OCI-LY3 (cell line): Measurements from ENCODE around the gene EDAR.

Source experiments
- H2AFZ ChIP-seq: fragments of 200-600, 300-600 bp; shearing (Covaris generic); 2 replicates; pipeline ENCODE4 v1.6.0; 2014; ENCODE audit warnings: antibody characterized with exemption, low read depth, low read length
- H3K27ac ChIP-seq: fragments of 200-600, 300-600 bp; sonication (generic); 2 replicates; pipeline ENCODE4 v1.5.1; 2014; ENCODE audit warnings: mild to moderate bottlenecking, low read length, moderate library complexity, mixed read lengths
- H3K27me3 ChIP-seq: fragments of 200-600, 300-600 bp; sonication (generic); 2 replicates; pipeline ENCODE4 v1.6.1; 2014; ENCODE audit warnings: low read depth, low read length, mixed read lengths
- H3K36me3 ChIP-seq: fragments of 200-600, 300-600 bp; sonication (generic); replicated peaks from 2 replicates; pipeline ENCODE3; 2014; ENCODE audit warnings: low read depth, low read length, mixed read lengths
- H3K4me1 ChIP-seq: fragments of 300-600, 200-600 bp; sonication (generic); 2 replicates; pipeline ENCODE4 v1.6.1; 2014; ENCODE audit warnings: low read length, mixed read lengths
- H3K4me2 ChIP-seq: fragments of 200-600, 300-600 bp; sonication (generic); 2 replicates; pipeline ENCODE4 v1.6.1; 2014; ENCODE audit warnings: low read length, mixed read lengths
- H3K4me3 ChIP-seq: fragments of 300-600, 200-600 bp; sonication (generic); 2 replicates; pipeline ENCODE4 v1.5.1; 2014; ENCODE audit warnings: antibody characterized with exemption, mild to moderate bottlenecking, low read length, moderate library complexity
- H3K79me2 ChIP-seq: fragments of 300-600, 200-600 bp; shearing (Covaris generic); 2 replicates; pipeline ENCODE4 v1.6.1; 2014; ENCODE audit warnings: mild to moderate bottlenecking, low read length, mixed read lengths
- H3K9ac ChIP-seq: fragments of 300-600, 200-600 bp; shearing (Covaris generic); 2 replicates; pipeline ENCODE4 v1.6.0; 2014; ENCODE audit warnings: mild to moderate bottlenecking, low read length, moderate library complexity
- H3K9me3 ChIP-seq: fragments of 200-600, 300-600 bp; shearing (Covaris generic); 2 replicates; pipeline ENCODE4 v1.6.1; 2014; ENCODE audit warnings: low read length, mixed read lengths; ENCODE audit not compliant: insufficient read depth
- H4K20me1 ChIP-seq: fragments of 200-600, 300-600 bp; sonication (generic); 2 replicates; pipeline ENCODE4 v1.6.1; 2016; ENCODE audit warnings: low read length, mixed read lengths; ENCODE audit not compliant: insufficient read depth
- CTCF ChIP-seq: fragments of 200-600, 300-600 bp; sonication (generic); IDR thresholded peaks from 2 replicates; pipeline ENCODE4 v1.5.1; 2014; ENCODE audit warnings: antibody characterized with exemption, low read length, low read depth
- EZH2phosphoT487 ChIP-seq: fragments of 200-600 bp; shearing (Covaris generic); IDR thresholded peaks from 2 replicates; pipeline ENCODE4 v1.6.1; 2018; ENCODE audit warnings: antibody characterized with exemption, mixed run types, low read depth

EDAR gene

GRCh38 chr2:109013051-109013450 lies 24.0 kb upstream of the EDAR start:
- no peak for TF ChIP-seq CTCF
- no peak for TF ChIP-seq EZH2phosphoT487
- H3K27me3 ChIP-seq = peaks cover 10% of the 10 kb centered on the region; the same call in 1 of the 2 replicates
- H3K4me1 ChIP-seq = no peaks in the 10 kb centered on the region
- H3K9me3 ChIP-seq = no peaks in the 10 kb centered on the region
- H3K36me3 ChIP-seq = no peaks in the 10 kb centered on the region
- no peak overlapping the region for H3K9ac ChIP-seq
- no peak overlapping the region for H3K4me2 ChIP-seq
- H2AFZ ChIP-seq = no peak overlapping the region
- no peaks in the 10 kb centered on the region for H3K79me2 ChIP-seq
- H3K27ac ChIP-seq = no peak overlapping the region
- H4K20me1 ChIP-seq = no peaks in the 10 kb centered on the region
- H3K4me3 ChIP-seq = no peak overlapping the region

GRCh38 chr2:109009920-109010610 lies 21.0 kb upstream of the EDAR start:
- Histone ChIP-seq H3K4me3 (no peak overlapping the region), H3K9me3 (no peaks in the 10 kb centered on the region), H3K79me2 (no peaks in the 10 kb centered on the region), H3K4me1 (no peaks in the 10 kb centered on the region), H2AFZ (no peak overlapping the region), H3K4me2 (no peak overlapping the region), H3K27ac (no peak overlapping the region), H4K20me1 (no peaks in the 10 kb centered on the region), H3K36me3 (no peaks in the 10 kb centered on the region), H3K27me3 (peaks cover 15% of the 10 kb centered on the region; the same call in 1 of the 2 replicates), H3K9ac (no peak overlapping the region)
- TF ChIP-seq CTCF = no peak
- TF ChIP-seq EZH2phosphoT487 = no peak

GRCh38 chr2:109006971-109007370 lies 18.0 kb upstream of the EDAR start:
- peaks cover 15% of the 10 kb centered on the region; the same call in 1 of the 2 replicates for H3K27me3 ChIP-seq
- no peaks in the 10 kb centered on the region for H3K79me2 ChIP-seq
- no peak overlapping the region for H3K4me3 ChIP-seq
- H3K9ac ChIP-seq = no peak overlapping the region
- TF ChIP-seq CTCF (no peak), EZH2phosphoT487 (no peak)
- H4K20me1 ChIP-seq = no peaks in the 10 kb centered on the region
- H3K4me2 ChIP-seq = no peak overlapping the region
- H3K36me3 ChIP-seq = no peaks in the 10 kb centered on the region
- no peaks in the 10 kb centered on the region for H3K4me1 ChIP-seq
- no peak overlapping the region for H3K27ac ChIP-seq
- no peaks in the 10 kb centered on the region for H3K9me3 ChIP-seq
- H2AFZ ChIP-seq = no peak overlapping the region

- Histone ChIP-seq H3K4me2 (no peak overlapping the region), H3K9ac (no peak overlapping the region), H3K27ac (no peak overlapping the region), H4K20me1 (no peaks in the 10 kb centered on the region), H3K27me3 (0 out of 2 replicates have a peak, but pooled peaks cover 9% of the 10 kb centered on the region), H2AFZ (no peak overlapping the region), H3K9me3 (no peaks in the 10 kb centered on the region), H3K36me3 (no peaks in the 10 kb centered on the region), H3K4me3 (no peak overlapping the region), H3K4me1 (no peaks in the 10 kb centered on the region), H3K79me2 (no peaks in the 10 kb centered on the region)
- TF ChIP-seq CTCF (no peak), EZH2phosphoT487 (no peak)
These were observed 16.7 kb upstream of the EDAR start for GRCh38 chr2:109005686-109006204.
